ENCODE data around the gene ABCC4. TPM values are rescaled to one million over a fixed set of nuclear protein-coding genes. Genes with fewer than 3 reads are reported as not detected.
"Not testable (repeated sequence)": the region's sequence is repeated elsewhere in the genome, so short reads cannot be mapped to it uniquely, and the experiment has no call there.

Gene ABCC4
- total and polyA plus RNA-seq, 8 donors: 24.7 to 60.9 (median 43.1) TPM

DNA sequence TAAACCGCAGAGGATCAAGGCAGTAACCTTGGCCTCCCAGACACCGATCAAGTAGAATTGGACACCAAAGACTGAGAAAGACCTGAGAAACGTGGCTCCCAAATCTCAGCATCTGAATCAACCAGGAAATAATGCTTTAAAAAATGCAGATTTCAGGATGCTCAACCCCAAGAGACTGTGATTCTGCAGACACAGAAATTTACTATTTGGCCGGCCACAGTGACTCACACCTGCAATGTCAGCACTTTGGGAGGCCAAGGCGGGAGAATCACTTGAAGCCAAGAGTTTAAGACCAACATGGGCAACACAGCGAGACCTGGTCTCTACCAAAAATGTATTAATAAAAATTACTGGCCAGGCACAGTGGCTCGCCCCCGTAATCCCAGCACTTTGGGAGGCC, 6.2 kb downstream of the ABCC4 start:
- TF ChIP-seq, protein P1, sequence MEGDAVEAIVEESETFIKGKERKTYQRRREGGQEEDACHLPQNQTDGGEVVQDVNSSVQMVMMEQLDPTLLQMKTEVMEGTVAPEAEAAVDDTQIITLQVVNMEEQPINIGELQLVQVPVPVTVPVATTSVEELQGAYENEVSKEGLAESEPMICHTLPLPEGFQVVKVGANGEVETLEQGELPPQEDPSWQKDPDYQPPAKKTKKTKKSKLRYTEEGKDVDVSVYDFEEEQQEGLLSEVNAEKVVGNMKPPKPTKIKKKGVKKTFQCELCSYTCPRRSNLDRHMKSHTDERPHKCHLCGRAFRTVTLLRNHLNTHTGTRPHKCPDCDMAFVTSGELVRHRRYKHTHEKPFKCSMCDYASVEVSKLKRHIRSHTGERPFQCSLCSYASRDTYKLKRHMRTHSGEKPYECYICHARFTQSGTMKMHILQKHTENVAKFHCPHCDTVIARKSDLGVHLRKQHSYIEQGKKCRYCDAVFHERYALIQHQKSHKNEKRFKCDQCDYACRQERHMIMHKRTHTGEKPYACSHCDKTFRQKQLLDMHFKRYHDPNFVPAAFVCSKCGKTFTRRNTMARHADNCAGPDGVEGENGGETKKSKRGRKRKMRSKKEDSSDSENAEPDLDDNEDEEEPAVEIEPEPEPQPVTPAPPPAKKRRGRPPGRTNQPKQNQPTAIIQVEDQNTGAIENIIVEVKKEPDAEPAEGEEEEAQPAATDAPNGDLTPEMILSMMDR (IDR thresholded peaks at IDR 0.05): no peak
- H3K4me1 ChIP-seq: peaks cover 0 to 33% of the 10 kb centered on the region in 2 donors
- intact Hi-C loops (cut with DNase I): loop anchor here in 1 of 2 donors (10.0 kb wide), 1 partner anchor 100 kb away; no protein-coding TSS in a partner anchor
- no peaks in the 10 kb centered on the region for H3K27me3 ChIP-seq
- H3K27ac ChIP-seq: no peak overlapping the region
- ATAC-seq (no peak), DNase-seq (no peak)
- H3K36me3 ChIP-seq: no peaks in the 10 kb centered on the region
- no peaks in the 10 kb centered on the region for H3K9me3 ChIP-seq
- no peak overlapping the region for H3K4me3 ChIP-seq

DNA sequence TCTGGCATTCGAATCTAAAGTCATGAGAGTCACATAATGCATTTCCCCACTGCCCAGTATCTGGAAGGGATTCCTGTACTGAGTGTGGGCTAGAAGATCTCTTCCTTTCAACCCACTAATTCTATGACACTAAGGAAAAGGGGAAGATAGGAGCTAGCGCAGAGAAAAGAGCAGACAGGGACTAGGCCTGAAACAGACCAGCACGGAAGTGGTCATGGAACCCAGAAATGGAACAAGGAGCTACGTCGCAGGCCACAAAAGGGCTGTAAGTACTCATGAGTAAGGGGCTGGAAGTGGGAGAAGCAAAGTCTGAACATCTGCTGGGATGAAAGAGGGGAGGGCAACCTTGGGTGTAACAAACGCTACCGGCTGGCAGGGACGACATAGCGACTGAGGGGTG, 8.6 kb downstream of the ABCC4 start:
- TF ChIP-seq, protein P1 (IDR thresholded peaks at IDR 0.05): no peak
- no peak overlapping the region for H3K4me3 ChIP-seq
- H3K36me3 ChIP-seq: no peaks in the 10 kb centered on the region
- DNase-seq: no peak
- H3K9me3 ChIP-seq: no peaks in the 10 kb centered on the region
- intact Hi-C loops (cut with DNase I): loop anchor here in 1 of 2 donors (10.0 kb wide), 1 partner anchor 98 kb away; no protein-coding TSS in a partner anchor
- no peak overlapping the region for H3K27ac ChIP-seq
- peaks cover 0 to 28% of the 10 kb centered on the region in 2 donors for H3K4me1 ChIP-seq
- no peak for ATAC-seq
- no peaks in the 10 kb centered on the region for H3K27me3 ChIP-seq

DNA sequence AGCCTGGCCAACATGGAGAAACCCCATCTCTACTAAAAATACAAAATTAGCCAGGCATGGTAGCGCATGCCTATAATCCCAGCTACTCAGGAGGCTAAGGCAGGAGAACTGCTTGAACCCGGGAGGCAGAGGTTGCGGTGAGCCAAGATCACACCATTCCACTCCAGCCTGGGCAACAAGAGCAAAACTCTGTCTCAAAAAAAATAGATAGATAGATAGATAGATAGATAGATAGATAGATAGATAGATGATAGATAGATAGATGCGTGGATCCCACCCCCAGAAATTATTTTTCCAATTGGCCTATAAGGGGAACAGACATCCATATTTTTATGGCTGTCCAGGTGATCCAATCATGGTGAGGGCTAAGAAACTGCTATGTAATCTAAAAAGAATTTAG, 11.3 kb downstream of the ABCC4 start:
- peaks cover 0 to 28% of the 10 kb centered on the region in 2 donors for H3K4me1 ChIP-seq
- H3K27ac ChIP-seq, ATAC-seq, H3K36me3 ChIP-seq, H3K27me3 ChIP-seq, H3K4me3 ChIP-seq, DNase-seq, H3K9me3 ChIP-seq: not testable (repeated sequence)
- intact Hi-C loops (cut with DNase I): loop anchor here in 1 of 2 donors (10.0 kb wide), 1 partner anchor 95 kb away; no protein-coding TSS in a partner anchor

DNA sequence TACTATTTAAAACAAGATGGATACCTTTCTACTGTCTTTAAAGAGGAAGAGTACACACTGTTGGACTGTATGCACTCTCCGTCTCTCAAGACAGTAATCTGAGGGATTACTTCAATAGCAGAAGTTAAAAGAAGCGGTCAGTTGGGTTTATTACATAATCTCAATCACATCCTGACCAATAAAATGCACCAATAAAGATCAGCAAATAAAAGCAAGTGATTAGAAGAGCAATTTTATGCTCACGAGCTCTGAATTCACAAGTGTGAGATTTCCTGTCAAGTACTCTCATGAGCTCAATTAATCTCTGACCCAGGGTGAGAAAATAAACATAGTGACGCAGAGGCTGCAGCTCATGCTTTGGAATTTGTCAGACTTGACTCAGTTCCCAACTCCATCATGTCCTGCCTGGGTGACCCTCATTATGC, 12.2 kb downstream of the ABCC4 start:
- H3K27me3 ChIP-seq: no peaks in the 10 kb centered on the region
- ATAC-seq: peak; percentile 71
- peaks cover 0 to 28% of the 10 kb centered on the region in 2 donors for H3K4me1 ChIP-seq
- TF ChIP-seq, protein P1 (IDR thresholded peaks at IDR 0.05): no peak
- H3K27ac ChIP-seq: no peak overlapping the region
- H3K36me3 ChIP-seq: no peaks in the 10 kb centered on the region
- H3K4me3 ChIP-seq: no peak overlapping the region
- intact Hi-C loops (cut with DNase I): no loop called here
- DNase-seq: no peak
- H3K9me3 ChIP-seq: no peaks in the 10 kb centered on the region

DNA sequence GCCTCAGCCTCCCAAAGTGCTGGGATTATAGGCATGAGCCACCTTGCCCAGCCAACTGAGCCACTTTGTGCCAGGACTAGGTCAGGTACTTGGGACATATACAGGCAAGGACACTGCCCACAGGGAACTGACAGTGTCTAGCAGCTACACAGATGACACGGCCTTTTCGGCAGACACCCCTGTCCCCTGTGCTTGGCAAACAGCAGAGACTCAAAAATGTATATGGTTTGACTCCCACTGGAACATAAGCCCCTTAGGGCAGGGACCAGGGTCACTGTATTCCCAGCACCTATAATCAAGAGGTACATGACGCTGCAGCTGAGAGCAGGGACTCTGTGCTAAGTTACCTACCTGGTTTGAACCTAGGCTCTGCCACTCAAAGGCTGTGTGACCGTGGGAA, 16.8 kb downstream of the ABCC4 start:
- no peak overlapping the region for H3K27ac ChIP-seq
- H3K27me3 ChIP-seq: no peaks in the 10 kb centered on the region
- no peak overlapping the region for H3K4me3 ChIP-seq
- H3K9me3 ChIP-seq: no peaks in the 10 kb centered on the region
- H3K4me1 ChIP-seq: peaks cover 6 to 42% of the 10 kb centered on the region in 2 donors
- DNase-seq (no peak), ATAC-seq (no peak)
- TF ChIP-seq, protein P1 (IDR thresholded peaks at IDR 0.05): no peak
- intact Hi-C loops (cut with DNase I): no loop called here
- H3K36me3 ChIP-seq: no peaks in the 10 kb centered on the region

DNA sequence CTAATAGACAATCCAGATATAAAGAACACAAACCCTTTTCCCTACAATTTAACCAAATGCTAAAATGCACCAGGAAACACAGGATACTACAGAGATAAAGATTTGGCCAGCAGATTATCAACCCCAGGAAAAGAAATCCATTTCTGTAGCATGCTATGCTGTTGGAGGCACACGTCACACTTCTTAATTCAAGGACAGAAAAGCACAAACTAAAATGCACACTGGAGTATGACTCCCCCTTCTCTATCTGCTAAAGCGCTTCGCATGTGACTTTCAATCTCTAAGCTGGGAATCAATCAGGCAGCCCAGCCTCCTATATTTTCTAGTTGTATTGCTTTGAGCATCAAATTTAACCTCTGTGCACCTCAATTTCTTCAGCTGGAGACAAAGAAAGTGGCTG, 22.2 kb downstream of the ABCC4 start:
- no peak for ATAC-seq
- intact Hi-C loops (cut with DNase I): no loop called here
- Histone ChIP-seq H3K27me3 (no peaks in the 10 kb centered on the region), H3K36me3 (no peaks in the 10 kb centered on the region), H3K27ac (peak overlapping the region in 1 of 2 donors; percentile 41), H3K4me1 (peaks cover 19 to 39% of the 10 kb centered on the region in 2 donors), H3K4me3 (no peak overlapping the region), H3K9me3 (no peaks in the 10 kb centered on the region)
- DNase-seq: no peak
- TF ChIP-seq, protein P1 (IDR thresholded peaks at IDR 0.05): no peak

Data from left lung (tissue), 10 donors.